GM19043 (cell line): Measurements from ENCODE around the gene POU2AF2.
"Not testable (repeated sequence)": the region's sequence is repeated elsewhere in the genome, so short reads cannot be mapped to it uniquely, and the experiment has no call there.

Source experiments
- ATAC-seq: cut with Tn5 transposase; IDR thresholded peaks from one replicate; pipeline ENCODE4 v1.9.1; 2021; ENCODE audit warnings: low read depth; ENCODE audit not compliant: unreplicated experiment

POU2AF2 gene

GRCh38 chr11:111253630-111254029, 8.1 kb downstream of the POU2AF2 start:
- no peak for ATAC-seq

- ATAC-seq: no peak
Observed at GRCh38 chr11:111258046-111258445, 12.5 kb downstream of the POU2AF2 start.

DNA sequence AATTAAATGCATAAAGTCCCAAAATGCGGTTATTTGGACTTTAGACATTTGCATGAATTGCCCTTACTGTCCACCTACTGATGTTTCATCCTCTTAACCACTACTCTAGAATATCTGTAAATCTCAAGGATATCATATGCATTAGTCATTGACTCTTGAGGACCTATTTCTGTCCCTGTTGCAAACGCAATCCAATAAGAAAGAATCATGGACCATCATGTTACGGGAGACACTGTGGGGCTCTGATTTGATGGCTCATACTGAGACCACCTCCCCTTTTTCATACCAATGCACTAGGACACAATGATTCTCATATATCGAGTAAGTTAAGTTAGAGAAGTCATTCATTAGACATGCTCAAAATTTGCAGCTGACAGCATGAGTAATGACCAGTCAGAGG, 14.4 kb downstream of the POU2AF2 start:
- ATAC-seq: no peak

- no peak for ATAC-seq
Observed at GRCh38 chr11:111260811-111261210, 15.3 kb downstream of the POU2AF2 start.

DNA sequence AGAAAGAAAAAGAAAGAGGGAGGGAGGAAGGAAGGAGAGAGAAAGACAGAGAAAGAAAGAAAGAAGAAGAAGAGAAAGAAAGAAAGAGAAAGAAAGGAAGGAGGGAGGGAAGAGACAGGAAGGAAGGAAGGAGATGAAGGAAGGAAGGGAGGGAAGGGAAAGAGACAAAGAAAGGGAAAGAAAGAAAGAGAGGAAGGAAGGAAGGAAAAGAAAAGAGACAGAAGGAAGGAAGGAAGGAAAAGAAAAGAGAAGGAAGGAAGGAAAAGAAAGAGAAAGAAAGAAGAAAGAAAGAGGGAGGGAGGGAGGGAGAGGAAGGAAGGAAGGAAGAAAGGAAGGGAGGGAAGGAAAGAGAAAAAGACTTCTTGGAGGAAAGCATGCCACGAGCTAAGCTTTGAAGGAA, 19.1 kb downstream of the POU2AF2 start:
- ATAC-seq: no peak

DNA sequence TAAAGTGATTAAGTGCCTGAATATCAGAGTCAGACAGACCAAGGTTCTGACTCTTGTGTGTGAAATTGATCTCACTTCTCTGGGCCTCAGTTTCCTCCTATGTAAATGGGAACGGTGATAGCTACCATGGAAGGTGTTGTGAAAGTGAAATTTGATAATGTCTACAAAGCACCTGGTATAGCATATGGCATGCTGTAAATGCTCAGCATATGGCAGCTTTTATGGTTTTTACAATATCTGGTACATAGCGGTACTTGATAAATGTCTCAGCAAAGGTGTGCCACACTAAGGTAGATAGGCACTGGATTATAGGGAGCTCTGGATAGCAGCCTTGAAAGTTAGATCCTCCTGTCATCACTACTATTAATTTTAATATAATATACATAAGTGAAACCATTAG, 19.9 kb downstream of the POU2AF2 start:
- no peak for ATAC-seq

DNA sequence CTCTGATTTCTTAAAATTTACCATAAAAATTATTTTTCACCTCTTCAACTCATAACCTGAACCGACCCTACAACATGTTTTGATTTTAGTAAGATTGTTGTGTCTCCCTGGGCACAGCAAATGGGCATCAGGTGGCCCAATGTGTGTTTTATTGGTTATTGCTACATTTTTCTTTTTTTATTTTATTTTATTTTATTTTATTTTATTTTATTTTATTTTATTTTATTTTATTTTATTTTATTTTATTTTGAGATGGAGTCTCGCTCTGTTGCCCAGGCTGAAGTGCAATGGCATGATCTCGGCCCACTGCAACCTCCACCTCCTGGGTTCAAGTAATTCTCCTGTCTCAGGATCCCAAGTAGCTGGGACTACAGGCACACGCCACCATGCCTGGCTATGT, 22.8 kb downstream of the POU2AF2 start:
- ATAC-seq: not testable (repeated sequence)

GRCh38 chr11:111269146-111269868, 23.8 kb downstream of the POU2AF2 start:
- no peak for ATAC-seq

DNA sequence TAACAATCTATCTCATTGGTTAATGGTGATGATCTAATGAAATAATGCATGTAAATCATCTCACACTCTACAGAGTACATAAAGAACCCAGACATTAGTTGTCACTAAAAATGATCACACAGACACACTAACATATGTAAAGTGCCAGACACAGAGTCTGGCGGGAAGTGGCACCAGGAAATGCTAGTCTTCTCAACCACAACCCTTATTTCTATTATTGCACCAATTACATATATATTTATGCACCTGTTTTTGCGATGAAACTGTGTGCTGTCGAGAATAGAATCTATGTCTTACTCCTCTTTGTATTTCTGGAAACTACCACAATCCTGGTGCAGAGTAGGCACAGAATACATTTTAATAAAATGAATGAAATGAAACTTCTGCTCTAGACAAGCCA, 26.9 kb downstream of the POU2AF2 start:
- ATAC-seq: no peak

- no peak for ATAC-seq
Observed at GRCh38 chr11:111282562-111283075, 37.1 kb downstream of the POU2AF2 start.

GRCh38 chr11:111283945-111284481, 38.5 kb downstream of the POU2AF2 start:
- no peak for ATAC-seq

- ATAC-seq: no peak
Observed at GRCh38 chr11:111285189-111286091, 39.9 kb downstream of the POU2AF2 start.

- ATAC-seq: no peak
Observed at GRCh38 chr11:111291764-111292163, 46.2 kb downstream of the POU2AF2 start.

GRCh38 chr11:111292408-111292807, 46.9 kb downstream of the POU2AF2 start:
- not testable (repeated sequence) for ATAC-seq

GRCh38 chr11:111296196-111296595, 50.7 kb downstream of the POU2AF2 start:
- no peak for ATAC-seq

DNA sequence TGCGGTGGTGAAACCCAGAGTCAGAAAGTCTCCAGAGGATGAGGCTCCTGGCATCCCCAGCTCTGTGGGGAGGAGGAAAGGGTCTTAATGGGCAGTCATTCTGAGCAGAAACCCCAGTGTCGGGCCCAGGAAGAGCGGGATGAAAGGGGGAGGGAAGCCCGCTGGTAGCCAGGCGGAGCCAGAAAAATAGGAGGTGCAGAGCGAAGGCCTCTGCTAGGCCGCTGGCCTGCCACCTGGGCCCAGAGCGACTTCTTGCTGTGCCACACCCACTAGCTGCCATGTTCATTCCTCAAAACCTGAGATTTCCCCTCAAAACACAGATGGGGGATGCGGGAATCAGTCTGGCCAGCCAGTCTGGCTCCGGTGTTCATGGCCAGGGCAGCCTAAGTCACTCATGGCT, 52.2 kb downstream of the POU2AF2 start:
- no peak for ATAC-seq

GRCh38 chr11:111298413-111299100, 53.0 kb downstream of the POU2AF2 start, which contains the start of gene POU2AF3:
POU2AF3 (plus strand) TSS chr11:111298546; CDS start chr11:111298582, 36 bp downstream.
- ATAC-seq: peak; percentile 18

DNA sequence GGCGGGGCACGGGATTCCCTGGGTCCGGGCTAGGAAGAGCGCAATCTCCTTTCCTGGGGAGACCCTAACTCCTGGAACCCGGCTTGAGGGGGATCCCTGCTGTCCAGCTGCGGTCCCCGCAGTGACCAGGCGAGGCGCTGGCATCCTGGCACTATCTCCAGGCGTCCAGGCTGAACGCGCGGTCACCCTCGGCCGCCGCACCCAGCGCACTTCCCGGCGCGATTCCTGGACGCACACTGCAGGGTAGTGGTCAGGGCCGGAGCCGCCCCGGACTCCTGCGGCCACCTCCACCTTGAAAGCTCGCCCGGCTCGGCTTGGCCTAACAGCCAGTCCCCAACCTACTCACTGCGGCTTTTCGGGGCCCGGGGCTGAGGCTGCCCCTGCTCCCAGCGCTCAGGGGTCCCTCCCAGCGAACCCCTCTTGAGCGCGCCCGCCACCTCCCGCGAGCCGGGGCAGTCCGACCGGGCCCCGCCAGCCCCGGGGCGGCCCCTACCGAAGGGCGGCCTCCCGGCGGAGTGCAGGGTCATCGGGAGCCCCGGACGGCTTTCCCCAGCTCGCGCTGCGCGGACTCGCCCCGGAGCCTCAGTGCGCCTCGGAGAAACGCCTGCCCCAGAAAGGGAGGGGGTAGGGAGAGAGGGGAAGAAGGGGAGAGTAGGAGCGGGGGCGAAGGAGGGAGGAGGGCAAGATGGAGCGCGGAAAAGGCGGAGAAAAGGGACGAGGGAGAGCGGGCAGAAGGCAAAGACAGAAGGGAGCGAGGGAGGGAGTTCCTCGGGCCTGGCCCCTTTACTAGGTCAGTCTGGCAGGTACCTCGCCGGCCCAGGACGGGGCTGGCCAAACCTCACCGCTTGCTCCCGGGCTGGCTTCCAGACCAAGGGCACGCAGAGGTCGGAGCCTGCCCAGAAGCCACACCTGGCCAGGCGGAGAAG, 53.8 kb downstream of the POU2AF2 start:
- peak; percentile 66 for ATAC-seq

GRCh38 chr11:111300569-111300968, 55.0 kb downstream of the POU2AF2 start:
- ATAC-seq: no peak
